Stimulated activated CD8-positive, alpha-beta memory T cell treated with anti-CD3 and anti-CD28 coated beads, Interleukin-2, amount 100 ng/mL, for 48 hours (primary cell): ENCODE data around the gene RAX2.
"Not testable (repeated sequence)": the region's sequence is repeated elsewhere in the genome, so short reads cannot be mapped to it uniquely, and the experiment has no call there.

Experiments
- DNase-seq, 2 donors: peaks; one replicate each; pipeline ENCODE4 v3.0.0-alpha.2; 2020; ENCODE audit warnings: low read depth in 2 of 2

RAX2 gene

GRCh38 chr19:3778104-3778867, 6.3 kb upstream of the RAX2 start:
- DNase-seq = no peak

- no peak for DNase-seq
Measured at GRCh38 chr19:3776479-3777040, 4.5 kb upstream of the RAX2 start.

GRCh38 chr19:3775831-3776230, 3.8 kb upstream of the RAX2 start:
- no peak for DNase-seq

GRCh38 chr19:3775374-3775711, 3.3 kb upstream of the RAX2 start:
- DNase-seq = no peak

GRCh38 chr19:3774621-3775373, 2.8 kb upstream of the RAX2 start:
- DNase-seq = no peak

- DNase-seq = no peak
Measured at GRCh38 chr19:3773814-3774515, 1.9 kb upstream of the RAX2 start.

- no peak for DNase-seq
Measured at GRCh38 chr19:3771000-3771905, 775 bp downstream of the RAX2 start.

GRCh38 chr19:3770136-3770999, 1.7 kb downstream of the RAX2 start:
- no peak for DNase-seq

GRCh38 chr19:3769494-3769893, 2.5 kb downstream of the RAX2 start:
- no peak for DNase-seq

GRCh38 chr19:3768748-3769099, 3.3 kb downstream of the RAX2 start:
- DNase-seq = no peak

DNA sequence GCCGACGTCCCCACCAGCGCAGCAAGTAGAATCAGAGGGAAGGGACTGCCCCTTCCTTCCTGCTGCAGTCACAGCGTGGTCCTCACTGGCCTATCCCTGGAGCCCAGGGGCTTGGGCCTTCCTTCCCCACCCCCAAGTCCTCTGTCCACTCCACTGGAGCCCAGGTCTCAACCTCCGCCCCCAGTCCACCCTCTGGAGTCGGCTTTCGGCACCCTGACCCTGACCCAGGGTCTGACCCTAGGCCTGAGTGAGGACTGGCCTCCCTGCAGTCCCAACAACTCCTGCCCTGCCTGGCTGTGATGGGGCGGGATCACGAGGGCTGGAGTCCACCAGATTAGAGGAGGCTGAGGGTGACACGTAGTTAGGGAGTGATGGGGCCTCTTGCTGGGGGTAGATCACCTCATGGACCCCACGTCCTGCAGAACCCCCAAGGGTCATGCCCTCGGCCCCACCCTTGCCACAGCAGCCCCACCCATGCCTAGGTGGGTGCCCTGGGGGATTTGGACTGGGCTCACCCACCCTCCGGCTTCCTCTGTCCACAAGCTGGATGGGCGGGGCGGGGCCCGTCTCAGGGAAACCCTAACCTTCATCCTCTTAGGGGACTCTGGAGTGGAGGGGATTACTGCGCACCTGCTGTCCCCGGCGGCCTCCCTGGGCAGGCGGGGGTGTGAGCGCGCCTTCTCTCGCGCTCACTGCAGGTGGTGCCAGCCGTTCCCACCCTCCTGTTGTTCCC, 3.8 kb downstream of the RAX2 start:
- DNase-seq = no peak

DNA sequence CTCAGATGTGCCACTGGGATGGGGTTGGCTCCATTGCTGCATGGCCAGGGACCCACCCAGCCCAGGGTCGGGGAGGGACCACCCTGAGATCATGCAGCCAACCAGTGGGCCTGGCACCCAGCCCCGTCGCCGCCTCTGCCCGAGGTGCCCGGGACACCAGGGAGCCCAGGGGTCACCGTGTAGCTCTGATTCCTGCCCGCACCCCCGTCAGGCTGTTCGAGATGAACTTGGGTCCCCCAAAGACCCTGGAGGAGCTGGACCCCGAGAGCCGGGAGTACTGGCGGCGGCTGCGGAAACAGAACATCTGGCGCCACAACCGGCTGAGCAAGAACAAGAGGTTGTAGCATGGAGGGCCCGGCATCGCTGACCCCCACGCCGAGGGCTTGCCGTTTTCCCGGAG, 5.0 kb downstream of the RAX2 start:
- no peak for DNase-seq

DNA sequence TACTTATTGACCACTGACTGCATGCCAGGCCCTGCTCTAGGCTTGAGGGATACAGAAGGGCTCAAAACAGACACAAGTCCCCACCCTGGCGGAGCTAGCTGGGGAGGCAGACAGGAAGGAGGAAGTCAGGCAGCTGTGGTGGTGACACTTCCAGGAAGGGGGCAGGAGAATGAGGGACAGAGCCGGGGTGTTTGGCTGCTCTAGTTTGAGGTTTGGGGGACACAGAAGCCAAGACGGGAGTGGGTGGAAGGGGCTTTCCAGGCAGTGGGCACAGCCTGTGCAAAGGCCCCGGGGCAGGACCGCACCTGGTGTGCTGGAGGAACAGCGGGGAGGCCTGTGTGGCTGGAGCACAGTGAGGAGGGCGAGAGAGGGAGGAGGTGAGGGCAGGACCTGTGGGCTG, 5.5 kb downstream of the RAX2 start:
- no peak for DNase-seq

DNA sequence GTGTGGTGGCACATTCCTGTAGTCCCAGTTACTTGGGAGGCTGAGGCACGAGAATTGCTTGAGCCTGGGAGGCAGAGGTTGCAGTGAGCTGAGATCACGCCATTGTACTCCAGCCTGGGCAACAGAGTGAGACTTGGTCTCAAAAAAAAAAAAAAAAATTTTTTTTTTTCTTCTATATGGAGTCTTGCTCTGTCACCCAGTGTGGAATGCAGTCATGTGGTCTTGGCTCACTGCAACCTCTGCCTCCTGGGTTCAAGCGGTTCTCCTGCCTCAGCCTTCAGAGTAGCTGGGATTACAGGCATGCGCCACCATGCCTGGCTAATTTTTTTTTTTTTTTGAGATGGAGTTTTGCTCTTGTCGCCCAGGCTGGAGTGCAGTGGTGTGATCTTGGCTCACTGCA, 6.3 kb downstream of the RAX2 start:
- DNase-seq = not testable (repeated sequence)

- no peak for DNase-seq
Measured at GRCh38 chr19:3765121-3765520, 6.9 kb downstream of the RAX2 start.

DNA sequence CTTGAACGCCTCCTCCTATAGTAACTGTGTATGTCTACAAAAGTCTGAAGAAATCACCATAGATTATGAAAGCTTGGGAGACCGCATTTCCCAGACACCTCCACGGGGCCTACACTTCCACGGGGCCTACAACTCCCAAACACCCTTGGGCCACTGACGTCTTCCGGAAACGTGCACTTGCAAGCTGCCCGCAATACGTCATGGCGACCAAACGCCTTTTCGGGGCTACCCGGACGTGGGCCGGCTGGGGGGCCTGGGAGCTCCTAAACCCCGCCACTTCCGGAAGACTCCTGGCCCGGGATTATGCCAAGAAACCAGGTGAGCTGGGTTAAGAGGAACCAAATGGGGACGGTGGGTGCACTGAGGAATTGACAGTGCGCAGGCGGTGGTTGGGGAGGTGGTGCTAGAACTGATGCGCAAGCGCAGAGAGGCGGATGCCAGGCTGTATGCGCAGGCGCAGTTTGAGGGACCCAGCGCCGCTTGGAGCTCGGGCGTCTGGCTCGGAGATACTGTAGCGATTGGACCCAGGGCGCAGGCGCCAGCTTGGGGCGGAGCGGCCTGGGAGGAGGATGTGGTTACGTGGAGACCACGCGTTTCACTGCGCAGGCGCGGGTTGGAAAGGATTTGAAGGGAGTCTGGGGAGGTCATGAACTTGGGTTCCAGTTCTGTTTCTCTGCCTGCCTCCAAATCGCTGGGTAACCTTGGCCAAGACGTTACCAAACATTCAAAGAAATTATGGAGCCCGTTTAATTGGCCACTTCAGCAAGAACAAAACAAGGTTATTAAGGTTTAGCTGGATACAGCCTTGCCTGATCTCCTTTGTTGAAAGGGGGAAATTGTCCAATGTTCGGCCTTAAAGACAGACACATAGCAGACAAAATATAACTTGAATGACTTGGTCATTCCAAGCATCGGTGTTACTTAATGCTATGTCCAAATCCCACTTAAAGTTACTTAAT, 9.2 kb downstream of the RAX2 start, which contains the start of gene MRPL54:
TSS of gene MRPL54 (plus strand) at position 182 of the 959 bp plus-strand sequence. CDS start at position 201, 19 bp downstream.
- DNase-seq = peak; percentile 99

GRCh38 chr19:3762130-3762473, 9.9 kb downstream of the RAX2 start:
- DNase-seq = no peak

DNA sequence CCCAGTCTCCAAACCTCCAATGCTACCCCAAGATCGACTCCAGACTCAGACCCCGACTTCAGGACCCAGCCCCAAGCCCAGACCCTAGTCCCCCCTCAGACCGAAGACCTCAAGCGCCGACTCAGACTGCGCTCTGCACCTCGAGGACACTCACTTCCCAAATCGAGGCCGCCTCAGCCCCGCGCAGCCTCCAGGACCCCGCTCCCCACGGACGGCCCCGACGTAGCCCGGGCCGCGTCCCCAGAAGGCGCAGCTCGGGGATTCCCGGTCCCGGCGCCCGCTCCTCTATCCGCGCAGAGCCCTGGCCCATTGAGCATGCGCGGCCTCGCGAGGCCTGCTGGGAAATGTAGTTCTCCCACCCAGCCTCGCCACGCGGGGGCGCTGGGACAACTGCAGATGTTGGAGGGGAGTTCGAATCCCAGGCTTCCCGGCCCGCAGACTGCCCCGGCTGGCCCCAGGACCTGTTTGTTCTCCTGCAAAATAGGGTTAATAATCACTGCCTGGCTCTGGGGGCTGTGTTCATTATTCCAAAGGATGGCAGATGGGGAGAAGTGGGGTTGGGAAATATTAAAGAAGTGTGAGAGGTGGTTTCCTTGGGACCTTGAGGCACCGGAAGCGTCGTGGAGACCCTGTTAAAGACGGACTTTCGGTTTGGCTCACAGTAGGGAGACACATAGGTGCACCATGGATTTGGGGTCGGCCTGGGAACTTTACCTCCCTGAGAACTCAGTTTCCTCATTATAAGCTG, 10.5 kb downstream of the RAX2 start, which contains the start of gene APBA3:
TSS of gene APBA3 (minus strand) at position 311 of the 748 bp plus-strand sequence. CDS start 1,428 bp downstream, outside the sequence.
- peak; percentile 96 to 97 for DNase-seq
